NT2/D1 (cell line): ENCODE data around the gene DHTKD1.

Experiments
- DNase-seq: peaks from one replicate; pipeline ENCODE4 v3.0.0-alpha.2; 2011; ENCODE audit warnings: low read depth, low spot score
- H3K27me3 ChIP-seq: 2 replicates; pipeline ENCODE4 v1.6.0; 2011; ENCODE audit warnings: mild to moderate bottlenecking; ENCODE audit not compliant: insufficient read length, insufficient read depth
- H3K36me3 ChIP-seq: 2 replicates; pipeline ENCODE4 v1.6.1; 2011; ENCODE audit warnings: mild to moderate bottlenecking, low read length, mixed read lengths; ENCODE audit not compliant: insufficient read depth, insufficient read length
- H3K4me1 ChIP-seq: 2 replicates; pipeline ENCODE4 v1.5.1; 2011; ENCODE audit not compliant: insufficient read depth, insufficient read length
- H3K4me3 ChIP-seq: 2 replicates; pipeline ENCODE4 v1.5.1; 2011; ENCODE audit warnings: low read depth; ENCODE audit not compliant: insufficient read length
- H3K9ac ChIP-seq: 2 replicates; pipeline ENCODE4 v1.6.0; 2011; ENCODE audit warnings: low read depth; ENCODE audit not compliant: insufficient read length
- H3K9me3 ChIP-seq: 2 replicates; pipeline ENCODE4 v1.5.1; 2011; ENCODE audit warnings: mild to moderate bottlenecking, low read length; ENCODE audit not compliant: insufficient read depth
- SUZ12 ChIP-seq: IDR thresholded peaks from 2 replicates; pipeline ENCODE4 v1.6.1; 2011; ENCODE audit not compliant: insufficient read length, insufficient read depth; ENCODE audit errors: extremely low read depth
- YY1 ChIP-seq: IDR thresholded peaks from 2 replicates; pipeline ENCODE4 v1.6.1; 2011; ENCODE audit not compliant: insufficient read length, insufficient read depth
- ZNF274 ChIP-seq: IDR thresholded peaks from 2 replicates; pipeline ENCODE4 v1.6.1; 2011; ENCODE audit warnings: mild to moderate bottlenecking, low read depth, low read length

The DHTKD1 gene

DNA sequence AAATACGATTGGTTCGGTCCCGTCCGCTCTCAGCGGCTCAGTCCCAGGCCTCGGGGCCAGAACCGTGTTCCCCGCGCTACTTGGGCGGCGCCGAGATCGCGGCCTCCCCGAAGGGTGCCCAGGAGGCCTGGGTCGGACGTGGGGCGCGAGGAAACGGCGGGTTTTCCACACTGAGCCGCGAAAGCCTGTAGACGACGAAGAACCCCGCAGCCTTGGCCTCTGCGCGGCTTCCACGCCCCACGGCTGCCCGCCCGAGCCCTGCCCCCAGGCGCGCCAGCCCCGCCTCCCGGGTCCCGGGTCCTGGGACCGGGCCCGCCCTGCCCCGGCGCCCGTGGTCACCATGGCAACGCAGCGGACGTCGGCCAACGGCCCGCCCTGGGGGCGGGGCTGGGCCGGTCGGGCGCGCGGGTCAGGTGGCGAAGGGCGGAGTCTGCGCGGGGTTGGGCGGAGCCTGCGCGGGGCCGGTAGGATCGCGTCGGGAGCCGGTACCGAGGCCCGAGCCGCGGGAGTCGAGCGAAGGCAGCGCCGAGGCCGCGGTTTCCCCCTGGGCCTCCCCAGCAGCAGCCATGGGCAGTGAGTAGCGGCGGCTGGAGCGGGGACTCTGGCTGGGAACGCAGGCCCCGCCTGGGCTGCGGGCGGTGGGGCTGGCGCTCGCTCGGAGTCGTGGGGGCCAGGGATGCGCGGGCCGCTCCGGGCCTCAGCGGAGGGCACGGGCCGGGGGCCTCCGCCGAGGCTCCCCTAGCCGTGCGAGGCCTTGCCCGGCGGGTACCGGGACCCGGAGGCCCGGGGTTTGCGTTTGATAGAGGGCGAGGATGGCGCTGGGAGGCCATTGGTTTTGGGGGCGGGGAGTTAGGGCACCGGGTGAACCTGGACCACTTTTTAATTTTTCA is 60.7 kb downstream of the DHTKD1 start, which contains the start of gene SEC61A2:
Gene SEC61A2 (plus strand): TSS at position 456 of the 890 bp plus-strand sequence. CDS start 111 bp downstream, at position 567.
- no peaks in the 10 kb centered on the region for H3K27me3 ChIP-seq
- H3K9me3 ChIP-seq = no peaks in the 10 kb centered on the region
- TF ChIP-seq YY1 = no peak
- no peak for TF ChIP-seq SUZ12
- no peak for TF ChIP-seq ZNF274
- peak; percentile 63 for DNase-seq
- H3K4me3 ChIP-seq = peak within 1 kb of the TSS; percentile 75
- peak within 1 kb of the TSS; percentile 88 for H3K9ac ChIP-seq
- H3K4me1 ChIP-seq = no peaks in the 10 kb centered on the region
- no peaks in the 10 kb centered on the region for H3K36me3 ChIP-seq

DNA sequence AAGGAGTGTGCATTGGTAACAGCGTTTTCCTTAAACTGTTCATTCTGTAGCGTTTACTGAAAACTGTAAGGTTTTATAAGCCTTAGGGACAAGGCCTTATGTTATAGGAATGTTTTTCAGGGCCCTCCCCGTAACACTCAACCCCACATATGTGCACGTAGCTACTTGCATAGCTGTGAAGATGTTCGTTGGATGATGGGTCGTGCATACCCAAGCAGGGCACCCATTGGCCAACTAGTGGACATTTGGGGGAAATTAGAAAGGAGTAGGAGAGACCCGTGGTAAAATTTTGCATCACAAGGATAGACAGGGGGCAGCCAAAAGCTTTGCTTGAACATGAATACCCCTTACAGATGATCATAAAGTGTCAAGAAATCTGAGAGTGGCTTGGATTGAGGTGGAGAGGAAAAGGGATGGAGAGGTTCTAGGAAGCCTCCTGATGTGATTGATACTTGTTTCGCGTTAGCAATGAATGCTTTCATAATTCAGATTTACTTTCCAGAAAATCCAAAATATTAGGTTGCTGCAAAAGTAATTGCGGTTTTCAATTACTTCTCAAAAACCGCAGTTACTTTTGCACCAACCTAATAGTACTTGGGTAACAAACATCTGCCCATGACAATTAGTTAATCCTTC is 61.6 kb downstream of the DHTKD1 start:
- no peaks in the 10 kb centered on the region for H3K4me1 ChIP-seq
- peaks cover under 1% of the 10 kb centered on the region for H3K36me3 ChIP-seq
- H3K4me3 ChIP-seq = peak overlapping the region; percentile 75
- peak; percentile 22 for DNase-seq
- H3K9ac ChIP-seq = peak overlapping the region; percentile 88
- no peaks in the 10 kb centered on the region for H3K9me3 ChIP-seq
- TF ChIP-seq ZNF274 (no peak), SUZ12 (no peak), YY1 (no peak)
- H3K27me3 ChIP-seq = no peaks in the 10 kb centered on the region

DNA sequence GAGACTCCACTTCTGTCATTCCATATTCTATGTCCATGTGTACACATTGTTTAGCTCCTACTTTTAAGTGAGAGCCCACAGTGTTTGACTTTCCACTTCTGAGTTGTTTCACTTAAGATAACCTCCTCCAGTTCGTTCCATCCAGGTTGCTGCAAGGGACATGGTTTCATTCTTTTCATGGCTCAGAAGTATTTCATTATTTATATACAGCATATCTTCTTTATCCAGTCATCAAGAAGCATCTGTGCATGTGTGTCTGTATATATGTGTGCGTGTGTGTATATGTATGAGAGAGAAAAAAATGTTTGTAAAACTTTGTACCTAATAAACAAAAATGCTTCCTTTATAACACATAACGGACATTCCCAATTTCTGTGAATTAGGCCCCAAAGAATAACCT is 66.9 kb downstream of the DHTKD1 start:
- H3K27me3 ChIP-seq = no peaks in the 10 kb centered on the region
- H3K9ac ChIP-seq = no peak overlapping the region
- H3K36me3 ChIP-seq = peaks cover 27% of the 10 kb centered on the region
- H3K4me3 ChIP-seq = no peak overlapping the region
- TF ChIP-seq SUZ12 = no peak
- TF ChIP-seq ZNF274 = no peak
- no peak for TF ChIP-seq YY1
- no peak for DNase-seq
- H3K9me3 ChIP-seq = no peaks in the 10 kb centered on the region
- H3K4me1 ChIP-seq = no peaks in the 10 kb centered on the region

DNA sequence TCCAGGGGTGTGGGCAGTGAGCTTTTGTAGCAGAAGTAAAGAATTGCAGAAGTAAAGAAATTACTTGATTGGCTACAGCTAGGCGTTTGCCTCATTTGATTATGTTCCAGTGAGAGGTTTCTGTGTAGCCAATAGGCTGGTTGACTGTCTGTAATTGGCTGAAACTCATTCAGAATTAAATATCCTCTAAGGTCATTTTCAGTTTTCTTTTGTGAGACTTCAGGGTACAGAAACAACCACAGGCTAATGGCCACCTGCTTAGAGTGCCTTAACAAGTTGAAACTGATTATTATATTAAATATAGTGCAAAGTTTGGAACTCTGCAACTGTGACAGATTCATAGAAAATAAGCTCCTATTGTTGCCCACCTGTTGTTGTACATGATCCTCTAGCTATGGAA is 71.3 kb downstream of the DHTKD1 start:
- H3K36me3 ChIP-seq = peaks cover 48% of the 10 kb centered on the region
- no peak for DNase-seq
- no peaks in the 10 kb centered on the region for H3K9me3 ChIP-seq
- H3K27me3 ChIP-seq = no peaks in the 10 kb centered on the region
- no peaks in the 10 kb centered on the region for H3K4me1 ChIP-seq
- H3K4me3 ChIP-seq = no peak overlapping the region
- TF ChIP-seq YY1 = no peak
- TF ChIP-seq ZNF274 = no peak
- TF ChIP-seq SUZ12 = no peak
- no peak overlapping the region for H3K9ac ChIP-seq

DNA sequence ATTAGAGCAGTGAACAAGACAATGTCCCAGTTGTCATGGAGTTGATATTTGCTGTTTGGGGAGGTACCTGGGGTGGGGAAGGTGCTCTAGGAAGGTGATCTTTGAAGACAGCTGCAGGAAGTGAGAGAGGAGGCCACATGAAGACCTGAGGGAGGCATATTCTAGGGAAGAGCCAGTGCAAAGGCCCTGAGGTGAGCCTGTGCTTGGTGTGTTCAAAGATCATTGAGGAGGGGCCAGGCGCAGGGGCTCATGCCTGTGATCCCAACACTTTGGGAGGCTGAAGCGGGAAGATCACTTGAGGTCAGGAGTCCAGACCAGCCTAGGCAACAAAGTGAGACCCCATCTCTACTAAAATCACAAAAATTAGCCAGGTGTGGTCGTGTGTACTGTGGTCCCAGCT is 75.8 kb downstream of the DHTKD1 start:
- H3K4me3 ChIP-seq = no peak overlapping the region
- DNase-seq = no peak
- H3K9me3 ChIP-seq = no peaks in the 10 kb centered on the region
- H3K36me3 ChIP-seq = peaks cover 25% of the 10 kb centered on the region
- TF ChIP-seq ZNF274 (no peak), YY1 (no peak), SUZ12 (no peak)
- H3K9ac ChIP-seq = no peak overlapping the region
- H3K4me1 ChIP-seq = no peaks in the 10 kb centered on the region
- H3K27me3 ChIP-seq = no peaks in the 10 kb centered on the region

DNA sequence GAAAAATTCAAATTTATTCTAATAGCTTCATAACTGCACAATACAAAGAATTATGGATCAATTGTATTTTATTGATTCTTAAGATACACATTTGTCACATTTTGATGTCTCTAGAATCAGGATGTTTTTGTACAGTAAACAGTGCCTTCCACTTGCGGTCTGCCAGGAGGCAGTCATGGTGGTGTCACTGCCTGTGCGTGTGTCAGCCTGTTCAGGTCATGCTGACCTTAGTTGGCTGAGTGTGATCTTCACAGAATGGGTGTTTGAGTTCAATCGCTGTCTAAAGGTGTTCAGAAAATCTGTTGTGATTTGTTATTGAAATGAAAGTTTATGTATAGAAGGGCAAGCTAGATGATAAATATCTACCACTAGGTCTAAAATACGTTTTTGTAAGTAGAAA is 81.4 kb downstream of the DHTKD1 start:
- no peak for DNase-seq
- no peaks in the 10 kb centered on the region for H3K27me3 ChIP-seq

DNA sequence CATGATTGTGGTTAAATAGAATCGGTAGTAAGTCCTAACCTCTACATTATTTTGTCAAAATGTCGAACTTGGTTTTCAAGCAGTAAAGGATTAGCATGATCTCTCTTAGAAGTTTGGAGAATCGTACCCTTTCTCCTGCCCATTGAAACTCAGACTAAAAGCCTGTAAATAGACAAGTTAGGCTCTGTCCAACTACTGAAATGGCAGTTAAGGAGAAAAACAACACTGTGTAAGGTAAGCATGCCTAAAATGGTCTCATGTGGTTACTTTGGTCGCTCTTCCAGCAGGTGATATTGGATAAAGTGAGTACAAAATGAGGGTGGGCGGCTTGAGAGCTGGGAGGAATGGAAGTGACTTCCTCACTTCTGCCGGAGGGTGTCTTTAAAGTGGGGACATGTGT is 85.8 kb downstream of the DHTKD1 start:
- Histone ChIP-seq H3K4me3 (no peak overlapping the region), H3K4me1 (no peaks in the 10 kb centered on the region), H3K27me3 (no peaks in the 10 kb centered on the region), H3K9ac (no peak overlapping the region), H3K9me3 (no peaks in the 10 kb centered on the region), H3K36me3 (peaks cover 39% of the 10 kb centered on the region)
- no peak for DNase-seq
- TF ChIP-seq SUZ12 = no peak
- no peak for TF ChIP-seq YY1
- no peak for TF ChIP-seq ZNF274

More for the DNA sequence above, 81.4 kb downstream of the DHTKD1 start:
- Histone ChIP-seq H3K4me1 (no peaks in the 10 kb centered on the region), H3K9ac (no peak overlapping the region), H3K4me3 (no peak overlapping the region), H3K36me3 (peaks cover 23% of the 10 kb centered on the region), H3K9me3 (no peaks in the 10 kb centered on the region)
- TF ChIP-seq YY1 (no peak), SUZ12 (no peak), ZNF274 (no peak)
